ENCODE results near the gene FNDC1.
A peak's percentile ranks its signal among the peaks of the same experiment; 100 is the strongest.

The FNDC1 gene

DNA sequence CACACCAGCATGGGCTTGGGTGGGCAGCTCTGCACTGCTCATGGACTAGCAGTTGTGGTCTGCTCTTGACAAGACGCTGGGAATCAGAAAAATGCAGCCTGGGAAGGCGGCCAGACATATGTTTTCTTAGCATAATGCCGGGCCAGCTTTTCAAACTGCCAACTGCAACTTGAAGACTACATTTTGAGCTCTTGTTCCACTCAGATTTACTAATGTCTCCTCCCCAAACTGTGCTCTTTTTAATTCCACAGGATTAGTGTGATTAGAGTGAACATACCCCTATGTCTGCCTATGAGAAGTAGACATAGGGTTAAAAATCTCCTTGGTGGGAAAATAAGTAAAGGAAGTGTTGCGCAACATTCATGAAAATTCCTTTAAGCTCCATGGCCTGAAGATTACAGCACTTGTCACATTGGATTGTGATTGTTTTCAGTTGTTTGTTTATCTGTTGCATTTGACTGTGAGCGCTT lies 5.3 kb upstream of the FNDC1 start:
- no peak for DNase-seq

DNA sequence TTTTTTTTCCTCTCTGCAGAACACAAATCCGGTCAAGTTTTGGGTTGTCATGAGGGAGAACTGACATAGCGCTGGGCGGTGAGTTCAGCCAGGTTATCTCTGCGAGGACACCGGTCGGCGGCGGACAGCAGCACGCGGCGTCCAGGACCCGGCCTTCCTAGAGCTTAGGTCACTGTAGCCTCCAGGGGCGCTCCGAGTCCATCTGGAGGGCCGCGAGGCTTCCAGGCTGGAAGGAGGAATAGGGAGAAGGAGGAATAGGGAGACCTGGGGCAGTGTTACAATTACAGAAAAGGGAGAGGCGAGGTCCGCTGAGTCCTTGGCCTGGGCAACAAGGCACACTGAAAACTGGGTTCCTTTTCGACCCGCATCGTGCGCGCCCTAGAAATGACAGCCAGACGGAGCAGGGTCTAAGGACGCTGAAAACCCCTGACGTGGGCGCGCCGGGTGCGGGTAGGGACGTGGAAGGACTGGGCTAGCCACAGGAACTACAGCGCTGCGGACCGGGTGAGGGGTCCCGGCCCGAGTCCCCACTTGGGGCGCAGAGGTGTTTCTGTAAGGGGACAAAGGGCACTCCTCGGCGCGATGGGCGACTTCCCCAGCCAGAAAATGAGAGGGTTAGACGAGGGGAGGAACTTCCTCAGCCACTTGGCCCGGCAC lies 536 bp upstream of the FNDC1 start:
- no peak for DNase-seq

DNA sequence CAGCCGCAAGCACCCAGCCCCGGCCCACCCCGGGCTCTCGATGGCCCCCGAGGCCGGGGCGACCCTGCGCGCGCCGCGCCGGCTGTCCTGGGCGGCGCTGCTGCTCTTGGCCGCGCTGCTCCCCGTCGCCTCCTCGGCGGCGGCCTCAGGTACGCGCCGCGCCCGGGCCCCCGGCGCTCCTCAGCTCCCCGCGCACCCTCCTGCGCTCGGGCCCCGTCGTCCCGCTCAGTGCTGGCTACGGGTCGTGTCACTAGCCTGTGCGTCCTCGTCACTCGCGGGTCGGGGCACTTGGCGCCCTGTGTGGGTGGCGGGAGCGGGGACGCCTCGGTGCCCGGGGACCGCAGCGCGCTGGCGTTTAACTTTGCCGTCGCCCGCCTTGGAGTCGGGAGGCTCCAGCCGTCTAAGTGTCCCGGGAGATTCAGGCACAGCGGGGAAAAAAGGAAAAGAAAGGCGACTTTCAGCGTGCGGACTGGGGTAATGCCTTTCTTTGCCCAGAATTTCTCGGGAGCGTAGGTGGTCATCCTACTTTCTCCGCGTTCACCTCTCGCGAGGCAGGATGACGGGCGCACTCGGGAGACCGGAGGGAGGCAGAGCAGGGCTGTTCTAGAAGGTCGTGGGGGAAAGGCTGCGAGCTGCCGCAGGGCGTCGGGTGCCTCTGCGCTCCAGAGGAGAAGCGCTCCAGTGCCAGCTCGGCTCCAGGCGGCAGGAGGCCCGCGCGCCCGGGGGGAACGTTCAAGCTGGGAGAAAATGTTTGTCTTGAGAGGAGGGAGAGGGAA lies 545 bp downstream of the FNDC1 start:
- no peak for DNase-seq

DNA sequence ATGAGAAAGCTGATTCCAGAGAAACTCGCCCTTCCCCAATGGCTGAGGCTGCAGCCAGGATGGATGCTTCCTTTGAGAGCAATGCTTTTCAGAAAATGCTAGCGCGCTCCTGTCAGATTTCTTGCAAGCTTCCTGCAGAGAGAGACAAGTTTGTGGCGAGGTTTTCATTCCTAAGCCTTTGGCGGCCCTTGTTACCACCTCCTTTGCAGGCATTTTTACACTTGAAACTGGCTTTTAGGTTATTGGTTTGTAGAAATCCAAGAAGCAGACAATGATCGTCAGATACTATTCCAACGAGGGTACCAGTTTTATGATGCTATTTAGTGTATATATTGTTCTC lies 1.1 kb downstream of the FNDC1 start:
- no peak for DNase-seq

DNA sequence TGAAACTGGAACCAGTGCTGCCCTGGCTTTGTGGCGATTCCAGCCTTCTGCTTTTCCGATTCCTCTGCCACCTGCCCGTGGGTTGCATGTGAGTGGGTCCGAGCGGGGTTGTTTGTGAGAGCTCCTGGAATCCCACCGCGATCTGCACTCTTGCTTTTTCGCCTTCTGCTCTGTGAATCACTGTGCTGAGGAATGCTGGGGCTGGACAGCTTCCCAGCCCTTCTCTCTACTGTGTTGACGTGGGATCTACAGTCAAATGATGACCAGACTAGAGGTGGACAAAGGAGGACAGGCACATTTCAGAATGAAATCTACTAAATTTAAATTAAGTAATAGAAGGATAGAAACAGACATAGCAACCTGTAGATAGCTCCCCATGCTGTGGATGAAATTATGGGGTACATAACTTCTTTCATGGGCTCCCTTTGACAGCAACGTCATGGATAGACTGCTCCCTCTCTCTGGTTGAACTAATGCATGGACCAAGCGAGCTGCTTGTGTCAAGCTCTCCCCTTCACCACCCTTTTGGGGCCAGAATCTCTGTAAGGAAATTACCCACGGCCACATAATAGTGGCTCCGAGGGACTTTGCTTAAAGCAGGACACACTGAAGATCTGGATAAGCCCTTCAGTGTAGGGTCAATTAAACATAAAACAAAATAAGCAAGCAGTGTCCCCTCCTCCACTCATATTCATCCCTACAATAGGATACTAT lies 2.0 kb downstream of the FNDC1 start:
- no peak for DNase-seq

DNA sequence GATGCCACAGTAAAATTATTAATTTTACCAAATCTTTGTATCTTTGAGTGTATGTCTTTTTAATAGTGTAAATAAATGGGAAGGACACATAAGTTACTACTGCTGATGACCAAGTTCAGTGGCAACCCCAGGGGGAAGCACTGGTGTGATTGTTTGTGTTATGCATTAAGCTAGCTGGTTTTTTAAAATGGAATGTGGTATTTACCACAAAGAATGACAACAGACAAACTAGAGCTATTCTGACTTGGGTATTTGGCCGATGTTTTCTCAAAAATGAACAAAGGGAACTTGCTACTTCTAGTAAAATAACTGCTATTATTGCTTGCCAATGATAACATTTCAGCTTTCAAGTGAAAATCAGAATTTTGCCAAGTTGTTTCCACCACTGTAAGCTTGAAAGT lies 2.9 kb downstream of the FNDC1 start:
- no peak for DNase-seq

DNA sequence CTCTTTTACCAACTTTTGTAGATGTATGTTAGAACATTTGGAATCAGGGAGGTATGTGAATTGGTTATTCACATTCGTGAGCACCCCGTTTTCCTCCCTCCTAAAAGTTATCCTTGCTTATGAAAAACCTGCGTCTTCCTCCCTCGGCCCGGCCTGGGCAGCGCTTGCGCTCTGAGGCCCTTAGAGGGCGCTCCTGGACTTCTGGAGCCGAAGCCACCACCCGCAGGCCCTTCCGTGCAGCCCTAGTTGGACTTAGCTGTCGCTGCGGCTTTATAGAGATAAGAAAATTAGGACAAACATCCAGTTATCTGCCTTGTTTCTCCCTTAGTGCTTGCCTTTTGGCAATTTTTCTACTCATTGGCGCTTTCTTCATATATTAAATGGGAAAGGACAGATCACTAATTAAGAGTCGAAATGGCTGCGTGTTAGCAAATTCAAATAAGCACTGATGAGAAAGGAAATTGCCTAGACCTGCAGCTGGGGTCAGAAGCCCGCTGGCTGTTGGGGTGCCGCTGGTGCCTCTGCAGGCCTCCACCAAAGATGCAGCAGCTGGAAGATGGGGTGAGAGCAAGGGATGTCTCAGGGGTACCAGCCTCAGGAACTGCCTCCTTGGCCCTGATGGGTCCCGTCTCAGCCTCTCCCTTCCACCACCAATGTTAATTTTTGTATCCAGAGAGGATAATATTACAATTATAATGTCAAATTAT lies 5.2 kb downstream of the FNDC1 start:
- peak in 1 of 2 donors; percentile 21 for DNase-seq

DNA sequence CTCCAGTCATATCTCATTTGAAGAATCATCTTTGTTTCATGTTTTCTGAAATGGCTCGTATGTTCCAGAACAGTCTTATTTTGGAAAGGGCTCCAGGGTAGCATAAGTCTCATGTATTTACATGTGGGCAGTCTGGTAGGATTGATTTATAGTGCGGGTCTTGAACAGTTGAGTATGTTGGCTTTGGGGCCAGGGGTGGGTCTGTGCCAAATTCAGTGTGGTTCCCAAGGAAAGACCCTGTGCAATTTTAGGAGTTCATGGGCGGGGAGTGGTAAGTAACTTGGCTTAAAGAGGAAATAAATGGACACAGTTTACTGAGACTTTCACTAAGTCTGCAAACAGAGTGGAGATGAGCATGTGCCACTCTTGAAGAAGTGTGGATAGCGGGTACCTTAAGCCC lies 7.7 kb downstream of the FNDC1 start:
- DNase-seq = no peak

DNA sequence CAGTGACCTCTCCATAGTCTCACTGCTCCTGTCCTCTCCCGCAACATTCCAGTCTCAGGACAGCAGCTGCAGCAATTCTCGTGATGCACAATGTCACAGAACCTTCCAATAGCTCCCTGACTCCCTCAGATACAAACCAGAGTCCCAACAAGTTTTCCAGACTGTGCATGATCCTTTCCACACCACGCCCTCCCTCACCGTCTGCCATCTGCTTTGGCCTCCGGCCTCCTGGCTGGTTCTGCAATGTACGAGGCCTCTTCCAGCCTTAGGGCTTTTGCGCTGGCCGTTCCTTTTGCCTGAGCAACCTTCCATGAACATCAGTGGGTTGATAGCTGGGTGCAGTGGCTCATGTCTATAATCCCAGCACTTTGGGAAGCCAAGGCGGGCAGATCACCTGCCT lies 9.6 kb downstream of the FNDC1 start:
- DNase-seq = no peak

DNA sequence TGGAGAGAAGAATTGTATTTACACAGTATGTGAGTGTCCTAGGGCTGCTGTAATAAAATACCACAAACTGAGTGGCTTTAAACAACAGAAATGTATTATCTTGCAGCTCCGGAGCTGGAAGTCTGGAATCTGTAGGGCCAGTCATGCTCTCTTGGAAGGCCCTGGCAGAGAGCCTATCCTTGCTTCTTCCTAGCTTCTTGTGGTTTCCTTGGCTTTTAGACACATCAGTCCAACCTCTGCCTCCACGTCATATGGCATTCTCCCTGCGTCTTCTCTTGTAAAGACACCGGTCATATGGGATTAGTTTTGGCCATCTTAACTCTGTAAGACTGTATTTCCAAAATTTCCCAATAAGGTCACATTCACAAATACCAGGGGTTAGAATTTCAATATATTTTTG lies 10.8 kb downstream of the FNDC1 start:
- DNase-seq = no peak

DNA sequence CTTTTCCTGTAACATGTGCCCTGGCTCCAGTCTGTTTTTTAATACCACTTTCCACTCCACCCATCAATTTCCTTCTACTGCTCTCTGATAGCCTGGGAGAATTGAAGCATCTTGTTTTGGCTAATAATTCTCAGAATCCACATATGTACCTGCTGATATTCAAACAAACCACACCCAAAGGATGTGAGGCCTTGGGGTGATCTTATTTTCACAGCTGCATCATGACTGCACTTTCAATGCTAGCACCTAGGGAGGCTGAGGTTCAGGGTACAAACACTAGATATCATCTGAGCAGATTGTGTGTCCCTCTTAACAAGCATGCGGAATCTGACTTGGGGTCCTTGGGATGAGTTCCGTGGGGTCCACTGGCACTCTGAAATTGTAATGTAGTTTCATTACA lies 12.7 kb downstream of the FNDC1 start:
- no peak for DNase-seq

DNA sequence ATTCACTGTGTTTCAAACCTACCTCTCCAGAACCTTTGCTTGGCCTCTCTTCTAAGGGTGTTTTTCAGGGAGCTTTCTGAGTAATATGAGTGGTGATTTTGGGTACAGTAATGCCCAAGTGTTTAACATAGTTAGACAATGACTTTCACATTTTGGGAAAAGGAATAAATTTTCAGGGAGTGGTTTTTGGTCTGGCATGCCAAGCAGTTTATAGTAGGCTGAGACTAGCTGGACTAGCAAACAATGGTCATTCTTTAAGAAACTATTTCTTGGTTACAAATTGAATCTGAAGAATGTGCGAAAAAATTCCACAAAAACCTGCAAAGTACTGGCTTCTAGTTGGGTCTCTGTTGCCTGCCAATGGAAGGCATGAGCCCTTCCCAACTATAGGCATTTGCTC lies 15.4 kb downstream of the FNDC1 start:
- no peak for DNase-seq

DNA sequence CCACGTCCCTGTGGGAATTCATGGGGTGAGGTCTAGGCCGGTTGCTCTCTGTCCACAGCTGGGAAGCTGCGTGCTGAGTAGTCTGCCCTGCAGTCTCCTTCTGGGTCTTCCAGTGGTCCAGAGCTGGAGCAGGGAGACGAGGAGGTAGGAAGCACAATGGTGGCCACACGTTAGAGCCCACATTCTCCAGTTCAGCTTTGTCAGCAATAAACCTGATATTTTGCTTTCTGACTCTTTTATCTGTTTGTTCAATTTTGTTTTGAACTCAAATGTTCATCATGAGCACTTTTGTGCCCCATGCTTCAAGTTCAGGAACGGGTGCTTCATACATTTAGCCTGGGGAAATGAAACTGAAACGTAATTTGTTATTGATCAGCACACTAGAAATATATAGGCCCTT lies 21.3 kb downstream of the FNDC1 start:
- no peak for DNase-seq

DNA sequence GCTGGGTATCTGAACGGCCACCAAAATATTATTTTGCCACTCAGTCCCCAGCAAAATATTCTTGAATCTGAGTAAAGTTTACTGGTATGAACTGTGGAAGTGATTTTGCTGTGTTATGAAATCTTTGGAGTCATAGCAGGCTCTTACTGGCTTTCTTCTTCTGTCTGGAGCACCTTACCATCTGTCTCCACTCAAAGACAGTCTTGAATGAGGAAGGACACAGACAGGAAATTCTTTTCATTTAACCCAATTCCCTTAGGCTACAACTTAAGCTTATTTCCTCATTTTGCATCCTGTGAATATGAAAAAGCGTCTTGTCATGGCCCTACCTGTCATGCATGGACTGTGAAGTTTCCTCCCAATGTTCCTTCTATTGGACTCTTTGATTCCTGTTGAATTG lies 24.7 kb downstream of the FNDC1 start:
- no peak for DNase-seq

DNA sequence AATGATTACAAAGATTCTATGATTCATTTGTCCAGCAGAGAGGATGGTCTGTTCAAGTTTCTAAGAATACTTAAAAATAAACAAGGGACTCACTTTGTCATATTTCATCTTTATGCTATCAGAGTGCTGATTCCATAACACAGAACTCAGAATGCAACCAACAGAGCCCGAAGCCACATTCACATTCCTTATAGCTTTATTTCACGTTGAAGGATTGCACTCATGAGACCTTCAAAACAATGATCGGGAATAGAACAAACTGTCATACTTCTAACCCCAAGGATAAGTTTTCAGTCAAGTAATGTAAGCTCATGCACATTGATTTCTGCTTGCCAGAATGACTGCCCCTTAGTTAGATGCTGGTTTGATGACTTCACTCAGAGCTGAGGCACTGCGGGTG lies 25.2 kb downstream of the FNDC1 start:
- no peak for DNase-seq

DNA sequence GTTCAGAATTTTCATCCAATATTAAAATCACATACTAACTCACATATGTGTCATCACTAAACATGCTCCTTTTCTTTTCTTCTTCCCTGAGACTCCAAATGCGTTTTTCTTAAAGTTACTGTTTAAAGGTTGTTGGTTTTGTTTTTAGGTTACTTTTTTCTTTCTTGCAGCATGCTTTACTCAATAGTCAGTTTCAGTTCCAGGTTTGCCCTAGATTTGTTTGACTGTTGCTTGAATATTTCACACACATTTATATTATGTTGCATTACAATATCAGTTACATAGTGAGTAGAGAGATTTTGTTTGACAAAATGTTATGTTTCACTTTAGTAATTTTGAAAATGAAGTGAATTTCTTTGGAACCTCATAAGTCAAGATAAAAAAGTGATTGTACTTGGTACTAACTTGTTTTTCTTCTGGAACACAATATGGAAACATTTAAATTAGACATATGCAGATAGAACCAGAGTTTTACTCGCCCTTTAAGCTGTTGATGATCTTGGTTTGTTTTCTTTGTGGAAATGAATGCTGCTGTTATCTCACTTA lies 27.3 kb downstream of the FNDC1 start:
- no peak for DNase-seq

DNA sequence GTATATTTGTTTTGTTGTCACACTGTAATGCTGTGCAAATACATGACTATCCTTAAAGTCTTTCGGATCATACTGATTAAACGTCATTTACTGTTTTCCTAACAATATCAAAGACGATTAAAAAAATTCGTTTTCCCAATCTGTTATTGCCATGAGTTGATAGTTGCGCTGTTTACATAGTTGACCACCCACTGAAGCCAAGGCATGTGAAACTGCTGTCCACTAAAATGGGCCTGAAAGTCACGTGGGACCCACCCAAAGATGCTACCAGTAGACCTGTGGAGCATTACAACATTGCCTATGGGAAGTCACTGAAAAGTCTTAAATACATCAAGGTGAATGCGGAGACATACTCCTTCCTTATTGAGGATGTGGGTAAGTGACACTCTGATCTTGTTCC lies 28.1 kb downstream of the FNDC1 start:
- DNase-seq = no peak

DNA sequence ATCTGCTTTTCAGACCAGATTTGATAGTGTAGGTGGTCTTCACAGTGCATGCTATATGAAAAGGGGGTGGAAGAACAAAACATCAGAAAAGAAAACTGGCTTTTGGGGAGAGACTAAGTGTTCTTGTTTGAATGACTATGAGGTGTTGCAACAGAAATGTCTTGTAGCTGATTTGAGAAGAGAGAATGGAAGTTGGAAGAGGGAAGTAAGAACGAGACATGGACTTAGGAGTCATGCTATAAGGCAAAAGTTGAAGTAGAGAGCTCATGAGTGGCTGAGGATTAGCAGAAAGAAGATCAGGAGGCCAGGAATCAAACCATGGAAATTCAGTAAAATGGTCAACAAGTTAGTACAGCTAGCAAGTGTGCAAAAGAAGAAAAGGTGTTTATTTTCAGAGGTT lies 32.1 kb downstream of the FNDC1 start:
- no peak for DNase-seq

DNA sequence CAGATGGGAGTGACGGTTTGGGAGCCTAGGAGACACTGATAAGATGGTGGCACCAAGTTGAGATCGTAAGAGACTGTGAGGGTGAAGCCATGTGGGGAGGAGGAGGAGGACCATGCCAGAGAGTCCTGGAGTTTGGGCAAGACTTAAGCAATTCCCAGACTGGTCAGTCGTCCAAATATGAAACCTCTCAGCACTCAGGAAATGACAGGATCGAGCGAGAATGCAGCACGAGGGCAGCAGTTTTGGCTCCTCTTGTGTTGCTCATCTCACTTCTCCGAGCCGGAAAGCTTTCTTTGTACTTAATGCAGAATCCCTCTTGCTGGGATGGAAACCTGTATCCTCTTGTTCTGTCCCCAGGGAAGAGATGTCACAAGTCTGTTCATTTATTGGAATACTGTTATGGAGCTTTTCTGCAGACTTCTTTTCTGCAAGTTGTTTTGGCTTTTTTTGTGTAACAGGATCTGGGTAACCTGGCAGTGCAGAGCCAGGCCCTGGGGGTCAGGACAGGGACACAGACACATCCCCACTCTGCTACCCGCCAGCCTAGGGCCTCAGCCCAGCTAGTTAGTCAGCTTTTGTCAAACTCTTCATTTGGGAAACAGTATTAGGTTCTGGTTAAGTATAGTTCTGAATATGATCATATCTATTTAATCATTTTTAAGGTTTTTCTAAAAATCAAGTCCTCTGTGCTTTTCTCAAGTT lies 34.3 kb downstream of the FNDC1 start:
- DNase-seq = no peak

DNA sequence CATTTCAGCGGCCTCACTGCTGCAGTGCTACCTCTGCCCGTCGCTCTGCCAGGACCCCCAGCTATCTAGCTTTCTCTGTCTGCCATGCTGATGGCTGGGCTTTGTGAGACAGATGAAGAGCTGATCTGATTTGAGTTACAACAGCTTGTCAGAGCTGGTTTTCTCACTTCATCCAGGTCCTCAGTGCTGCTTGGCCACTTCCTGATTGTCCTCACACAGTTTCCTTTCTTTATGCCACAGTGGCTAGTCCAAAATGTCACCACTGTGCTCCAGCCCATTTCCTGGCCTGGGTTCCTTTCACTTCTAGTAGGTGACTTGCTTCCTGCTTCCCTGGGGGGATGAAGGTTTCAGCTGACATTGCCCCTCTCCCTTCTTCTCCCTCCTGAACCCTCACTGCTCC lies 35.4 kb downstream of the FNDC1 start:
- no peak for DNase-seq

DNA sequence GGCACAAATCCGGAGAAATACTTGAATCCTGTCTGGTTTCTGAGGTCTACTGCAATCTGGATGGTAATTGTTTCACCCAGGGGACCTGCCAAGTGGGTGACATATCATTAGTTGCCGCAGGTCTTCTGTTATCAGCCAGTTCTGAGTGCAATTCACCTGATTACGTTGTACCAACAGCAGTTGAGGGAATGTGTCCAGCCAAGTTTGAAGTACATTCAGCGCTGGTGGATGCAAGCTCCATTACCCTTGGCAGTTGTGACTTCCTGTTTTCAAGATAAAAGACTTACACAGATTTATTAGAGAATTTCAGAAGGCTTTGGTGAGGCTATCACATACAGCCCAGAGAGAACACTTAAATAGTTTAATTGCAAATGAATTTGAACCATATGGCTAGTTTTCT lies 42.8 kb downstream of the FNDC1 start:
- no peak for DNase-seq

DNA sequence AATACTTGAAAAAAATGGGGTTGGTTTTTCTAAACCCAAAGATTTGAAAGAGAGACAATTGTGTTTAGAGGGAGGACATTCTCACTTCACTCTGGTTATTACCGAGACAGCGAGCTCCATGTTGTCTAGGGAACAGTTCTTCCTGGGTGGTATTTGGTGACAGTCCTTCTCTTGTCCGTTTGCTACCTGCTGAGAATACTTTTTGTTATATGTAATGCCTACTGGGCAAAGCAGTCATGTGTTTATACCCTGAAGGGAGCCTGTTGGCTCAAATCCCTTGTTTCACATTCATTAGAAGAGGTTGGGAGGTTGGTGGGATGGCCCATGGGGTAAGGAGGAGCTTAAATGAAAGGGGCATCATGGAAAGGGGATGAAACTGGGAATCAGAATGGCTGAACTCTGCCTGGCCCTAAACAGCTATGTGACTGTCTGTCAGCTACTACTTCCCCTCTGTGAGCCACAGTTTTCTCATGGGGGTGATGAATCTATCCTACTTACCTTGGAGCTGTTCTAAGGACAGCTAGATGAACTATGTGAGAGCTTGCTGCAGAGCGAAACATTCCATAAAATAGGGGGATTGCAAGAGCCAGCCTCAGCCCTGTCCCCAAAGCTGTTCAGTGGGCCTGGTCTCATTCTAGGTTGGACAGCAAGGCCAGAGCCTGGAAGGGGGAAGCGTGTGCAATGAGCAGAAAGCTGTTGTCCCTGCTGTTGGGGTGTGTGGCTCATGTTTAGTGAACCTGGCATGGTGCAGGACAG lies 43.5 kb downstream of the FNDC1 start:
- no peak for DNase-seq

Measured in bone marrow (tissue), 2 donors.